NCI-H2227 (cell line): ENCODE results near the gene RUSC2.
"Not testable (repeated sequence)": the region's sequence is repeated elsewhere in the genome, so short reads cannot be mapped to it uniquely, and the experiment has no call there.

Experiments used
- DNase-seq: peaks from one replicate; lab custom pipeline; 2025; ENCODE audit not compliant: unreplicated experiment; lab: John Stamatoyannopoulos, UW

Gene RUSC2

DNA sequence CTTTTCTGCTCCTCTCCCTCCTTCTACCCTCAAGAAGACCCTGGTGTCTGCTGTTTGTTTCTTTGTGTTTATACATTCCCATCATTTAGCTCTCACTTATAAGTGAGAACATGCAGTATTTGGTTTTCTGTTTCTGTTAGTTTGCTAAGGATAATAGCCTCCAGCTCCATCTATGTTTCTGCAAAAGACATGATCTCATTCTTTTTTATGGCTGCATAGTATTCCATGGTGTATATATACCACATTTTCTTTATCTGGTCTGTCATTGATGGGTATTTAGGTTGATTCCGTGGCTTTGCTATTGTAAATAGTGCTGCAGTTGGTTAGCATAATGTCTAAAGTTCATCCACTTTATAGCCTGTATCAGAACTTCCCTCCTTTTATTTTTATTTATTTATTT lies 3.2 kb downstream of the RUSC2 start:
- not testable (repeated sequence) for DNase-seq

DNA sequence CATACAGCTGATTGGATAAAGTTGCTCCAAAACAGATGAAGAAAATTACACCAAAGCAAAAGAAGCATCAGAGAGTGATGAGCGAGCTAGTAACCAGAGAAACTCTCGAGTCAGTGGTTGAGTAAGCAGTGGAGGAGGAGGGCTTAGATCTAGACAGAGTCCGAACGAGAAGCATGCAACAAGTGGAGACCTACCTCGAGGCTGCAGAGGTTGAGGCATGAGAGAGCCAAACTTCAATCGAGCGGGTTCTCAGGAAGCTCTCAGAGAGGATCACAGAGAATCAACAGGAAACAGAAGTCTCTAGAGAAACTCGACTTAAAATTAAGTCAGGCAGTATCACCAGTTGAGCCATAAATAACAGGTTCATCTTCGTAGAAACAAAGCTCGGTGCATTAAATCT lies 6.1 kb downstream of the RUSC2 start:
- no peak for DNase-seq

DNA sequence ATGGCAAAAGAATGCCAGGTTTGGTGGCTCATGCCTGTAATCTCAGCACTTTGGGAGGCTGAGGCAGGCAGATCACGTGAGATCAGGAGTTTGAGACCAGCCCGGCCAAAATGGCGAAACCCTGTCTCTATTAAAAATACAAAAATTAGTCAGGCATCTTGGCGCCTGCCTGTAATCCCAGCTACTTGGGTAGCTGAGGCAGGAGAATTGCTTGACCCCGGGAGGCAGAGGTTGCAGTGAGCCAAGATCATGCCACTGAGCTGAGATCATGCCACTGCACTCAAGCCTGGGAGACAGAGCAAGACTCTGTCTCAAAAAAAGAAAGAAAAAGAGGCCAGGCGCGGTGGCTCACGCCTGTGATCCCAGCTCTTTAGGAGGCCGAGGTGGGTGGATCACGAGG lies 8.3 kb downstream of the RUSC2 start:
- not testable (repeated sequence) for DNase-seq

DNA sequence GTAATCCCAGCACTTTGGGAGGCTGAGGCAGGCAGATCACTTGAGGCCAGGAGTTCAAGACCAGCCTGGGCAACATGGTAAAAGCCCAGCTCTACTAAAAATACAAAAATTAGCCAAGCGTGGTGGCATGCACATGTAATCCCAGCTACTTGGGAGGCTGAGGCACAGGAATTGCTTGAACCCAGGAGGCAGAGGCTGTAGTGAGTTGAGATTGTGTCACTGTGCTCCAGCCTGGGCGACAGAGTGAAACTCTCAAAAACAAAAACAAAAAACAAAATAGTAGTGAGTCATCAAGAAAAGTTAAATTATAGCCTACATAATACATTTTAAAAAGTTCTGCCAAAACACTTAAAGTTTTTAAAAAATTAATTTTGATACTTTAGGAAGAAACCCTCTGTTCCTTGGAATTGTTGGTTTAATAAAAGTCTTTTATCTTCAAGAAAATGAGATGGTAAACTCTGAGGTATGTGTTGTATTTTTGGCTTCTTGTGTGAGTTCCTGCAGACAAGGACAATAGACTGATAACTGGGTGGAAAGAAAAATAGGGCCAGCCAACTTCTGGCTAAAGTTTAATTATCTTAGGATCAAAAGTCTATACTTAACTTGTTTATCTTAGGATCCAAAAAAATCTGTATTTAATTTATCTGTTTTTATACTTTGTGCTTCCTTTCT lies 9.3 kb downstream of the RUSC2 start:
- DNase-seq = no peak

DNA sequence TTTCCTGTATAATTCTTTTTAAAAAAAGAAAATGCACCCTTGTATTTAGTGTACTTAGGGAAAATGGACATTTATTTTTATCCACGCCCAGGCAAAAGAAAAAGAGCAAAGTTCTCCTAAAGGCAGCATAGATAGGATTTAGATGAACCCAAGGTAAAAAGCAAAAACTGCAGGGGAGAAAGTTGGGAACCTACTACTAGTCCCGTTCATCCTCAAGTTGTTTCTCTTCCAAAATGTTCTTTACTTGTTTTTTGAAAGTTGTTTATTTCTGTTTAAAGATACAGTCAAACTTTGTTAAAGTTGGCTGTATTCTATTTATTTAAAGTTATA lies 9.8 kb downstream of the RUSC2 start:
- no peak for DNase-seq

DNA sequence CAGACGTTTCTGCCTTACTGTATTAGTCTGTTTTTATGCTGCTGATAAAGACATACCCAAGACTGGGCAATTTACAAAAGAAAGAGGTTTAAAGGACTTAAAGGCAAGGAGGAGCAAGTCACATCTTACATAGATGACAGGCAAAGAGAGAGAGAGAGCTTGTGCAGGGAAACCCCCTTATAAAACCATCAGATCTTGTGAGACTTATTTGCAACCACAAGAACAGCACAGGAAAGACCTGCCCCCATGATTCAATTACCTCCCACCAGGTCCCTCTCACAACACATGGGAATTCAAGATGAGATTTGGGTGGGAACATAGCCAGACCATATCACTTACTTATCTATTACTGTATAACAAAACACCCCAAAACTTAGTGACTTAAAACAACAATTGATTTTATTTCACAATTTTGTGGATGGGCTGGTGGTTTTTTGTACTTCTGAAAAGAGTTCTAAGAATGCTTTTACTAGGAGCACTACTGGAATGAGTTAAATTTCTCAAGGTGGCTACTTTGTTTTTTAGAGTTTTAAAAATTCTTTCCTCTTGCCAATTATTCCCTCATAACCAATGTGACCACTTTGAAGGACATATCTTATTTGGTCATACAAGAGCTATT lies 10.3 kb downstream of the RUSC2 start:
- DNase-seq = no peak

DNA sequence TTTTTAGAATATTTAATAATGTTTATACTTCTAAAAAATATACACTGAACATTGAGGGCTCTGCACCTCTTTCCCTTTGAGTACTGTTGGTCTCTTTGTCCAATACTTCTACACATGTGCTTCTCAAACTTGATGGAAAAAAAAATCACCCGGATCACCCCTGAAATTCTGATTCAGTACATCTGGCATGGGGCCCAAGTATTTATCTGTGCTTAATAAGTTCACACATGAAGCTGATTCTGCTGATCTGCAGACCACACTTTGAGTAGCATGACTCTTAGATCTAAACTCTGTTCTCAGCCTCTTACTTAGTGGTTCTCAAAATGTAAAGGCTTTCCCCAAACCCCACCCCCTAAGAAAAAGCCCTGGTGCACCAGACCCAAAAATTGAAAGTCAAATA lies 12.0 kb downstream of the RUSC2 start:
- no peak for DNase-seq

DNA sequence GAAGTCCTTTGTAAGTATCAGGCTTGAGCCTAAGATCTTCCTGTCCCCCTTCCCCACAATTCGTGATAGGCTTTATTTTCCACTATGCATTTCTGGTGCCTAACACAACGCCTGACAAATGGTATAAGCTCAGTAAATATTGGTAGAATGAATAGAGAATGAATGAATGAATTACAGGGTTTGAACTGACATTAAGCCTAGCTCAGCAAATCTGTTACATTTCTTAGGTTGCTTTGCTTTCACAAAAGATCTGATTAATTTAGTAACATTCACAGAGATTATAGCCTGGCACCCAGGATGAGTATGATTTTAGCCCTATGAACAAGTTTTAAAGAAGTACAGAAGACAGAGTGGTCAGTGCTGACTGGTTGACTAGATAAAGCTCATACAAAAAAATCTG lies 16.4 kb downstream of the RUSC2 start:
- DNase-seq = no peak

DNA sequence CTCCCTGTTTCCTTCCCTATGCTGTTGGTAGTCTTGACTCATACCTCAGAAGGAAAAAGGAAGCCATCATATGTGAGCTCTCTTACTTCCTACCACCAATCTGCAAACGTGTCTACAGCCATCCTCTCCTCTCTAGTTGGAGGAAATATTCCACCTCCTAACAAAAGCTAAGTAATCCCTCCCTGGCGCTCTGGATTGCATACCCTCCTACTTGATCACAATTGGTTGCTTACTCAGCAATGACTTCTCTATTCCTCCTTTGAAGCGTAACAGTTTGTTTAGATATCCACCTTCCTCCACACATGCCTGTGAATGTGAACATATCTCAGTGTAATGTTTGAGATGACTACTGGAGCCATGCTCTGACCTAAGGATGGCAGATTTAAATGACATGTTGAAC lies 18.2 kb downstream of the RUSC2 start:
- DNase-seq = no peak

DNA sequence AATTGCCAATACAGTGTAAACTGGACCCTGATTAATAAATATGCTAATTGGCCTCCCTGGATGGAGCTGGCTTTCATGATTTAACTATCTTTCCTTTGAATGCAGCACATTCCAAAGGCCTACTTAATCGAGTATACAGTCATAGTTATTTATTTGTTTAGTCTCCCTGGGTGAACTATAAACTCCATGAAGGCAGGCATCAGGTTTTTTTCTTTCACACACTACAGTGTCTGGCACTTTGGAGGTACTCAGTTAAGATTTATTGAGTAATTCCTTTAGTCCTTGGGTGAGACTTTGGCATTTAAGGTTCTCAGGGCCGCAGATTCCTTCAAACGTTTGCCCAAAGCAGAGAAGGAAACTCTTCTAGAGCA lies 20.5 kb downstream of the RUSC2 start:
- no peak for DNase-seq

DNA sequence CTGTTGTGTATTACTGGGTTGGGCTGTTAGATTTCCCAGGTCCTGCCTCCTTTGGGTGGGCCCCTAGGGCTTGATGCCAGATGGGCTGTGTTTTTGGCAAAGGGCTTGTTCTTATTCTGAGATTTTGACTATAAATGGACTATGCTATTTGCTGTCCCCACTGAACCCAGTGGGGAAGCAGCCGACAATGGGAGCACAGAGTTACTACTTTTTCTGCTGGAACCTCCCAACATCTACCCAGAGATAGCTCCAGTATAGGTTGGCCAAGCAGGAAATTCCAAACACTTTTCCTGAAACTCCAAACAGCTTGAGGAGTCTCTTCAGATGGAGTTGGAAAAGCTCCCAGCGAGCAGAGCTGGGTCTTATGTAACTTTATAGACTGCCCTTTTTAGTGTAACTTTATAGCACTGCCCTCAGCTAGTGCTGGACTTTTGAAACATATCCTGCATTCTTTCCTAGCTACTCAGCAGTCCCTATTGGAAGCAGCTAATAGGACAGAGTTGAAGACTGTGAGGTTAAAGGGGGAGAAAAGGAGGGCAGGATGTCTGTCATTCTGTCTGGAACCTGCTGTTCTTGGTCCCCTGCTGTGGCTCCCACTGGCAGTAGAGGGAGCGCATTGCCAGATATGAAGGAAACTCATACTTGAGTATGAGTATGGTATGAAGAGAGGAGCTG lies 21.0 kb downstream of the RUSC2 start:
- DNase-seq = no peak

DNA sequence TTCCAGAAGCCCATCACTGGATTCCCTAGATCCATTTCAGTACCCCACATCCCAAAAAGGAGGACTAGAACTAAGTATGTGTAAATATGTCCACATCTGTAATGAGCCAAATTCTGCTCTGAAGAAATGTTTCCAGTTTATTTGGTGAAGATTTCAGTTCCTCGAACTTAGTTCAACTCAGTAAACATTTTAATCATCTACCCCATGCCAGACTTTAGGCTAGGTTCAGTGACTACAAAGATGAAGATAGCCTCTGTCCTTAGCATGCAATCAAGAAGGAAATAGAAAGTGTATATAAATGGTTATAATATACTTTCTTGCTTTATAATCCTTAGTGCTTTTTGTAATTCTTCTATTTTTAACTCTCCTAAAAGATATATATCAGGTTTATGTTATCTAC lies 21.5 kb downstream of the RUSC2 start:
- no peak for DNase-seq

DNA sequence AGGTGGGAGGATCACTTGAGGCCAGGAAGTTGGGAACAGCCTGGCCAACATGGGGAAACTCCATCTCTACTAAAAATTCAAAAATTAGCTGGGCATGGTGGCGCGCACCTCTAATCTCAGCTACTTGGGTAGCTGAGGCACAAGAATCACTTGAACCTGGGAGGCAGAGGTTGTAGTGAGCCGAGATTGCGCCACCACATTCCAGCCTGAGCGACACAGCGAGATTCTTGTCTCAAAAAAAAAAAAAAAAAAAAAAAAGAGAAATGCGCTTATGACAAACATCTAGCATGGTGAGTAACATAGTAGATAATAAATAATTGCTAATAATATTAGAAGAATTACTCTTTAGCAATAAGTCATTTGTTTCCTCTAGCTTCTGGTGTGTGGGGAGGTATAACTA lies 25.9 kb downstream of the RUSC2 start:
- no peak for DNase-seq

DNA sequence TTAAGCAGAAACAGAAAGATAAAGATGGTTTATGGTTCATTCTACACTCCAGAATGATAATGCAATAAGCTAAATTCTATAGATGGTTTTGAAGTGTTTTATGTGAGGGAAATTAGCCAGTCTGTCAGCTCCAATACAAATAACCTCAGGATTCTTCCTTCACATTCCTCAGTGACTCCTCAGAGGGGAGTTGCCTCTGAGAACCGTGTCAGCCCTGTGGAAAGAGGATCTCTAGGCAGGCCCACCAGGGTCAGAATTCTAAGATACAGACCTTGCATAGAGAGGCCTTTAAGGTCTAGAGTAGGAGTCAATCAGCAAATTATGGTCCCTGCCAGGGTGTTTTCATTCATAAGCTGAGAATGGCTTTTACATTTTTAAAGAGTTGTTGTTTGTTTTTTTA lies 26.6 kb downstream of the RUSC2 start:
- no peak for DNase-seq

DNA sequence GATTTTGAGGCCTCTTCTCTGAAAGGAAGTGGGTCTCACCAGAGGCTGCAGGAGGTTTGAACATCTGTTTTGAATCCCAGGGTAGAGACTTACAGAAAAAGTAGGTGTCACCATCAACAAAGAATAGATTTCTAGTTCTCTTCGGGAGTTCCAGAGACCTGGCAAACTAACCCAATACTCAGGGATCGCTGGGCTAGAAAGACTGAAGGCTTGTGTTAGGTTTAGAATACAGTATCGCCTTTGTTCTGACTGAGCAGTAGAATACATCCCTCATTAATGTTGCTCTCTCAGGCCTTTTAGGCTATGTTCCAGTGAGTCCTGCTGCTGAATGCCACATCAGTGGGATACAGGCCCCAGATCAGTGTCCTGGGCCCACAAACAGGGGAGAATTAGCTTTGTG lies 27.2 kb downstream of the RUSC2 start:
- DNase-seq = no peak

DNA sequence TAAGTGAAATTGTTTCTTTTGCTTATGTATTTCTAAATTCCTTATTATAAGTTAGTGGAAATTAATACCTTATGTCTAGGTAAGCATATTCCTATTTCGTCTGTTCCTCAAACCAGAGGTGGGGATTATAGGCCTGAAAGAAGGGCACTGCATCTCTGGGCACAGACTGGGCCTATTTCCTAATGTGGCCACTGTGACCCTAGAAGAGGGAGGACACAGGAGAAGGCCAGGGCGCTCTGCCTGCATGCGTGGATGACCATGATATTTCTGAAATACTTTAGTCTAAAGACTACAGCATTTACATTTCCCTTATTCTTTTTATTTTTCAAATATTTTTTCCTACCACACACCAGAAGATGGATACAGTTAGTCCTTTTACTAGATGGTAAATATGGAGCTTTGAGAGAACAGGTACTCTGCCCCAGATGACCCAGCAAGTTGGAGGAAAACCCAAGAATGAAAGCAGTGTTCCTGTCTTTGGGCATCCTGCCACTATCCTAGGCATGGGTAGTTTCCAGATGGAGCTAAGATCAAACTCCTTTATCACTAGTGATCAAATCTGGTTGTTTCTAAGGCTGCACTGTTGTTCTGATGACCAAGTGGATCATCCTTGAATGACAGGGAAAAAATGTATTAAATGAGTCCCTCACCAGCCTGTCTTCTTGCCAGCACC lies 27.8 kb downstream of the RUSC2 start:
- no peak for DNase-seq

DNA sequence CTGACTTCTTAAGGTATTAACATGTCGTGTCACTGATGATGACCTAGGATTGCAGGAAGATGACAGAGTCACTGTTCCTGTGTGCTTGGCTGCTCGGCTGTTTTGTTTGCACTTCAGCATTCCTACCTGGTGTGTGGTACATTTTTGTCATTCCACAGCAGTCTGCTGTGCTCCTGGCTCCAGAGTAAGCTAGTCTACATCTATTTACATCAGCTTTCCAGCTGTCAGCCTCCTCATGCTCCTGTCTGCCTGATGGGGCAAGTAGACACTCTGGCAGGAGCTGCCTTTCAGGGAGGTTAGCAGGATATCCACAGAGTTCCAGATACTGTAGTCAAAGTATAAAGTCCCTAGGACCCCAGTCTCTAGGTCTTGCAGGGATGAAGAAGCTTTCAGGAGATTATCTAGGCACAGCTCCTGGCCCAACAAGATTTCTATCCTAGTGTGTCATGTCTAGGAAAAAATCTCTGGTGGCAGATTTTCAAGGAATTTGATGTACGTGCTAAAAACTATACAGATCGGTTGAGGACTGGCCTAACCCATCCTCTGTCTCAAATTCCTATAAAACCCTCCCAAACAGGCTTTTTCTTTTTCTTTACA lies 28.4 kb downstream of the RUSC2 start:
- no peak for DNase-seq

DNA sequence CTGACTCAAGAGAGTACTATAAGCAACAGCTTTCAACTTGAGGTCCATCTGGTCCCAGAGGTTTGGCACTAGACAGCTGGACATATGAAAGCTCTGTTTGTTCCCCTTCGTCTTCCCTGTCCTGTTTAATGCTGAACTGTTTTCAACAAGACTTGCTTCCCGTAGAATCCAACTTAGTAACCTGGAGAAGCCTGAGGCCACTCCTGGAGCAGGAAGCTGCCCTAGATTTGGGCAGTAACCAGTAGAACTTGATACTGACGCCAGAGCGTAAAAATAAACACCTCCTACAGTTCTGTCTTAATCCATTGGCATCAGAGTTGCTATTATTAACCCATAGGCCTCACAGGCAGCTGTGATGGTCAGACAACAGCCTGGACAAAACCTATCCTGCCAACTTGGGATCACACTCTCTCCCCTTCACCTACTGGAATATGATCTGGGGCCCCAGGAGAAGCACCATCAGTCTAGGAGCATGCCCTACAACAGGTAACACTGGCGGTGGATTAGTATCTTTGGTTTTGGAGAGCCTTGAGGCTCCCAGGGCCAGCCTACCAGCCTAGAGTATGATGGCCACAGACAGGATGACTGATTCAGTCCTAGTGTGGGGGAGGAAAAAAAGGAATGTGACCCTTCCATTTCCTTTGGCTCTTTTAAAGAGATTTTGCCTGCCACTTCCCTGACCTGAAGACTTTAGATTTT lies 29.2 kb downstream of the RUSC2 start:
- DNase-seq = no peak

DNA sequence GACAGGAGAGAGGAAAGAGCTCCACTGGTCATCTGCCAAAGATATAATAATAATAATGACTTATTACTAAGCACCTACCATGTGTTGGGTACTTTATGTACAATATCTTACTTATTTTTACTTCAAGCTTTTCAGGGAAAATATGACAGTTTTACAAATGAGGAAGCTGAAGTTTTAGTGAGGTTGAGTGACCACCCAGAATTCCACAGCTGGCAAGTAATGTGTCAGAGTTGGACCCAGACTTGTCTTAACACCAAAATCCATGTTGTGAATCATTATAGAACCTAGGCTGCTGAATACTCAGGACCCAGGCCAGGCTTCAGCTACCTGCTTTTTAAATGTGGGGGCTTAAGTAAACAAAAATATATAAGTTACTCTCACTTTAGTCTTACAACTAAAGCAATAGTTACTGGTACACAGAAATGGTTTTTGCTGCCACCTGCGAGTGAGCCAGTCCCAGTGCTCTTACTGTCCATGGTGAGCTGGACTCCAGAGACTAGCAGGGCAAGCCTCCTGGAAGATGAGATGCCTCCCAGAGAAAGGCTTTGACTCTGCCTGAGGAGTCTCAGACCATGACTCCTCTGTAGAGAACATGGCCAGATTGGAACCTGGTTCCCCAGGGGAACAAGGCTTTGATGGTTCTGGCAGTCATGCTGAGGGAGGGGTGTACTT lies 29.9 kb downstream of the RUSC2 start:
- DNase-seq = no peak

DNA sequence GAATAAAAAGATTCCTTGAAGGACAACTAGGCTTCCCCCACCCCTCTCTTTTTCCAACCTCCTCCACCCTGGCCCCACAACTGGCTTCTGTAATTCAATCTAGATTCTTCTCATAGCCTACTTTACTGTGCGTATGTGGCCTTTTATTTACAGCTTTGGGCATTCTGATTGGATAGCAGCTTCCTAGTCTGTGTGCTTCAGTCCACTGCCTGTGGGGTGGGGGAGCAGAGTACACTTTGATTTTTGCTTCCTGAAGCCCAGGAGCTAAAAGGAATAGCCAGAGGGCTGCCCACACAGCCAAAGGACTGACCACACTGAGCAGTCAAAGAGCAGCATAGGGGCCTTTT lies 30.4 kb downstream of the RUSC2 start:
- DNase-seq = no peak

DNA sequence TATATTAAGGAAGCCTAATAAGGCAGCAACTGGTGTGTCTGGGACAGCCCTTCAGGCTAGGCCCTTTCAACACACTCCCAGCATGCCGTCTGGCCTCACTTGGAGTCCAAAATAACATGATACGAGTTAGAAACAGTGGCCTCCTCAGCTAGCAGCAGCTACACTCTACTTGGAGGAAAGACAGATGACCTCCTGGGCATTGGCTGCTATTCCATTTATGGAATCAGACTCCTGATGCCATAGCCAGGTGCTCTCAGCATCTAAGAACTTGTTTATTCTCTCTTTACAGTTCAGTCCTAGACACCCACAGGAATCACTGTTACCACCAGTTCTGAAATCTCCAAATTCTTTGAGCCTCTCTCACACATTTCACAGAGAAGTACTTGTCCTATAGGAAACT lies 31.8 kb downstream of the RUSC2 start:
- no peak for DNase-seq
